Keratinocyte (primary cell): ENCODE results near the gene CATSPERZ.

Experiments
- CTCF ChIP-seq, 3 experiments: IDR thresholded peaks in 1 of 3; conservative IDR thresholded peaks in 1 of 3; optimal IDR thresholded peaks in 1 of 3; 2 replicates in 2 of 3; 3 replicates in 1 of 3; pipeline versions ENCODE3 to v1.5.1; 2011; ENCODE audit warnings: low read length in 3 of 3, mild to moderate bottlenecking in 3 of 3, moderate library complexity in 2 of 3, control low read depth in 1 of 3, inconsistent platforms in 1 of 3; ENCODE audit not compliant: insufficient read depth in 2 of 3; ENCODE audit errors: extremely low read depth in 1 of 3
- EZH2 ChIP-seq: IDR thresholded peaks from one replicate; pipeline ENCODE4 v1.6.1; 2012; ENCODE audit warnings: inconsistent platforms, mild to moderate bottlenecking, low read length, moderate library complexity

GRCh38 chr11:64317325-64317960 is 17.3 kb downstream of the CATSPERZ start, which contains the start of gene TRMT112:
- no peak for TF ChIP-seq CTCF (optimal IDR thresholded peaks at IDR 0.05 in 1 of 3, IDR thresholded peaks at IDR 0.05 in 1 of 3, conservative IDR thresholded peaks at IDR 0.05 in 1 of 3; ENCODE audit: extremely low read depth in 1 of 3, insufficient read depth in 2 of 3, low read length in 3 of 3)
- no peak for TF ChIP-seq EZH2
